ENCODE measurements around the gene DCUN1D2.
"Not testable (repeated sequence)": the region's sequence is repeated elsewhere in the genome, so short reads cannot be mapped to it uniquely, and the experiment has no call there.

Gene DCUN1D2

DNA sequence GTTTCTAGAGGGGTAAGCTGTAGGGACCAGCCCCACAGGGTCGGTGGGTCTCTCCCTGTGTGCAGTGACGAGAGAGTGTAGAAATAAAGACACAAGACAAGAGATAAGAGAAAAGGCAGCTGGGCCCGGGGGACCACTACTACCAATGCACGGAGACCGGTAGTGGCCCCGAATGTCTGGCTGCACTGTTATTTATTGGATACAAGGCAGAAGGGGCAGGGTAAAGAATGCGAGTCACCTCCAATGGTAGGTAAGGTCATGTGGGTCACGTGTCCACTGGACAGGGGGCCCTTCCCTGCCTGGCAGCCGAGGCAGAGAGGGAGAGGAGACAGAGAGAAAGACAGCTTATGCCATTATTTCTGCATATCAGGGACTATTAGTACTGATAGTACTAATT, 40.2 kb downstream of the DCUN1D2 start:
- not testable (repeated sequence) for DNase-seq (ENCODE audit: extremely low spot score, insufficient read length, low read depth); FAIRE-seq

DNA sequence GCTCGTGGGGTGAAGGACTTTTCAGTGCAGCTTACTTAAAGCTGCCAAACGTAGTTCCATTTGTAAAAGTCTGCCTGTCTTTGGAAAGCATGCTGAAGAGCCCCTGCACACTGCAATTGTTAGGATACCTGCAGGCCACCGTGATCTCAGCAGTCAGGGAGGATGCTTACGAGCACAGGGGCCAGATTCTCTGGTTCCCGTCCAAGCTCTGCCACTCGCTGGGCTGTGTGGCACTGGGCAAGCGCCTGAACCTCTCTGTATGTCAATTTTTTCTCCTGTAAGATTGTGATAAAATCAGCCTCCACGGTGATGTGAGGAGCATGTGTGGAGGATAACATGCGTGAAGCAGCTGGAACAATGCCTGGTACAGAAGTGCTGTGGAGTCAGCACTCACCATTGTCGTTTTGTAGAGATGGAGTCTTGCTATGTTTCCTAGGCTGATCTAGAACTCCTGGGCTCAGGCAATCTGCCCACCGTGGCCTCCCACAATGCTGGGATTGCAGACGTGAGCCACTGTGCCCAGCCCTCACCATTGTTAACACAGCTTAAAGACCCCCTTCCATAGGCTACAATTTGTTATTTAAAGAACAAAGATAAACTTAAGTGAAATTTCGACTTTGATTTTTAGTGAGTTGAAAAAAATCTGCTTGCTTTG, 40.7 kb downstream of the DCUN1D2 start:
- no peak for FAIRE-seq
- no peak for DNase-seq (ENCODE audit: extremely low spot score, insufficient read length, low read depth)

DNA sequence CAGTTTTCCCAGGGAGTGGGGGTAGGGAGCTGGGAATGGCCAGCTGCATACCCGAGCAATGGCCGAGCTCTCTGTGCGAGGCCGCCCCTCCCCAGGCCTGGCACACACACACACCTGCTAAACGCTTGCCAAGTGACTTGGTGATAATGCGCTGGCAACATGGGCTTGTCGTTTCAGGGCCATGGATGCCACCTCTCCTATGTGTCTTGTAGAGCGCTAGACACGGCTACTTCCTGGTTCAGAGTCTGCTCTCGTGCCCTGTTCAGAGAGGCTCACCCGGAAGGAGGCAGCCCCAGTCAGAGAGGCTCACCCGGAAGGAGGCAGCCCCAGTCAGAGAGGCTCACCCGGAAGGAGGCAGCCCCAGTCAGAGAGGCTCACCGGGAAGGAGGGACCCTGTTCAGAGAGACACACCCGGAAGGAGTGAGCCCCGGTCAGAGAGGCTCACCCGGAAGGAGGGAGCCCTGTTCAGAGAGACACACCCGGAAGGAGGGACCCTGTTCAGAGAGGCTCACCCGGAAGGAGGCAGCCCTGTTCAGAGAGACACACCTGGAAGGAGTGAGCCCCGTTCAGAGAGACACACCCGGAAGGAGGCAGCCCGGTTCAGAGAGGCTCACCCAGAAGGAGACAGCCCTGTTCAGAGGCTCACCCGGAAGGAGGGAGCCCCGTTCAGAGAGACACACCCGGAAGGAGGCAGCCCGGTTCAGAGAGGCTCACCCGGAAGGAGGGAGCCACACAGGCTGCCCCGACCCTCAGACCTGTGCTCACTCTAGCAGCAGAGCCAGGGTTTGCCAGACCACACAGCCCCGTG, 41.4 kb downstream of the DCUN1D2 start:
- FAIRE-seq (no peak), DNase-seq (ENCODE audit: extremely low spot score, insufficient read length, low read depth) (no peak)

DNA sequence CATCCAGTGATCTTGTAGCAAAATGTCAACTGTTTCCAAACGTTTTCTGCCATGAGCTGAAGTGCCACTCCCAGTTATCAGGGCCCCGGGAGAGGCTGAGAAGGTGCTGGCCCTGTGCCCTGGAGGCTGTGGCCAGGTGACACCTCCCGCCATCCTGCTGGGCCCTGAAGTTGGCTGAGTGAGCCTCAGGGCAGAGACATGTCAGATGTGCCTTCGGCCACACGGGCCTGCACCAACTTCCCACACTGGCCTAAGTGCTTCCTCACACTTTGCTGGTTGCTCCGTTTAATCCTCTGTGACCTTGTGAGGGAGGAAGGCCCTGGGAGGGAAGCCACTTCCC, 42.0 kb downstream of the DCUN1D2 start:
- FAIRE-seq: no peak
- no peak for DNase-seq (ENCODE audit: extremely low spot score, insufficient read length, low read depth)

DNA sequence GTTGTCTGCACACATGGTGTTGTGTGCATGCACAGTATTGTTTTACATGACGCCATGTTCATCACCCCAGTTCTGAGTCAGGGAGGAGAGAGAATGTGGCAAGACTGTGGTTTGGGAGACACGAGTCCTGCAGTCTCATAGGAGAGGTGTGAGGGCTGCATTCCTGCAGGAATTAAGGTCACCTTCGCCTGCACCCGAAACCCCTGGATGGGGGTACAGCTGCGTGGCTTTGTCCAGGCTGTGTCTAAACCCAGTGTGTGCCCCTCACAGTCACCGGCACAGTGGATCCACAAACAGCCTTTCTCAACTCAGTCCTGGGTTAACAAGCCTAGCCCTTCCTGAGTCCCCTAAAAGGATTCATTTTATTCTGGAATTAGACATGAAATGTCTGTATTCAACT, 42.9 kb downstream of the DCUN1D2 start:
- FAIRE-seq: no peak

DNA sequence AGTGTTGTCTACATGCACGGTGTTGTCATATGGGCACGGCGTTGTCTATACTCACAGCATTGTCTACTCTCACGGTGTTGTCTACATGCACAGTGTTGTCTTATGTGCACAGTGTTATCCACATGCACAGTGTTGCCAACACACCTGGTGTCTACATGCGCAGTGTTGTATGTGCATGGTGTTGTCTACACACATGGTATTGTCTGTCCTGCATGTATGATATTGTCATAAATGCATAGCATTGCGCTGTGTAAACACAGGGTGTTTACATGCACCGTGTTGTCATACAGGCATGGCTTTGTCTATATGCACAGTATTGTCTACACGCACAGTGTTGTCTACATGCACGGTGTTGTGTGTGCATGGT, 44.0 kb downstream of the DCUN1D2 start:
- FAIRE-seq (no peak), DNase-seq (ENCODE audit: extremely low spot score, insufficient read length, low read depth) (no peak)

More for the DNA sequence above, 42.9 kb downstream of the DCUN1D2 start:
- DNase-seq (ENCODE audit: extremely low spot score, insufficient read length, low read depth): no peak

DNA sequence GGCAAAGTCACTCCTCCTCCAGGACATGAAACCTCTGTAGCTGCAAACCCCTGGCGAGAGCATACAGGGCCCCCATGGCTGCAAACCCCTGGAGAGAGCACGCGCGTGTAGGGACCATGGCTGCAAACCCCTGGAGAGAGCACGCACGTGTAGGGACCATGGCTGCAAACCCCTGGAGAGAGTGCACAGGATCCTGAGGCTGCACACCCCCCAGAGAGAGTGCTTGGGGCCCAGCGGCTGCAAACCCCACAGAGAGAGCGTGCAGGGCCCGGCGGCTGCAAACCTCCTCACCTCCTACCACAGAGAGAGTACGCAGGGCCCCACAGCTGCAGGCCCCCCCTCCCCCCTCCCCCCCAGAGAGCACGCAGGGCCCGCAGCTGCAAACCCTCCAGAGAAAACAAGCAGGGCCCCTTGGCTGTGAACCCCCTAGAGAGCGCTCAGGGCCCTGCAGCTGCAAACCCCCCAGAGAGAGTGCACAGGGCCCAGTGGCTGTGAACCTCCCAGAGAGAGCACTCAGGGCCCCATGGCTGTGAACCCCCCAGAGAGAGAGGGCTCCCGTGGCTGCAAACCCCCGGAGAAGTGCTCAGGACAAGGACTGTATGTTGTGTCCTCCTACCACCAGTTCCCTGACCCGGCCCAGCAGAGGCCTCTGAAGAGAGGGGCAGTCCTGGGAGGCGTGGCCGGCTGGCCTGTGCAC, 44.6 kb downstream of the DCUN1D2 start:
- DNase-seq (ENCODE audit: extremely low spot score, insufficient read length, low read depth) (no peak), FAIRE-seq (no peak)

DNA sequence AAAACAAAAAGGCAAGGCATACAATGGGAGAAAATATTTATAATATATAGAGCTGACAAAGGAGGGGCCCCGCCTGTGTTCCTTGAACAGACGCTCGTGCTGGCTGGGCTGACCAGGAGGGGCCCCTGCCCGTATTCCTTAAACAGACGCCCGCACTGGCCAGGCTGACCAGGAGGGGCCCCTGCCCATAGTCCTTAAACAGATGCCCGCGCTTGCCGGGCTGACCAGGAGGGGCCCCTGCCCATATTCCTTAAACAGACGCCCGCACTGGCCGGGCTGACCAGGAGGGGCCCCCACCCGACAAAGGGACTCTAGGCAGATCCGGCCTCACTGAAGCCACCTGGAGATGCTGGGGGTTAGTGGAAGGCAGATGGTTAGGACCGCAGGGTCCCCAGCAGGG, 46.5 kb downstream of the DCUN1D2 start:
- DNase-seq (ENCODE audit: extremely low spot score, insufficient read length, low read depth): no peak
- no peak for FAIRE-seq

DNA sequence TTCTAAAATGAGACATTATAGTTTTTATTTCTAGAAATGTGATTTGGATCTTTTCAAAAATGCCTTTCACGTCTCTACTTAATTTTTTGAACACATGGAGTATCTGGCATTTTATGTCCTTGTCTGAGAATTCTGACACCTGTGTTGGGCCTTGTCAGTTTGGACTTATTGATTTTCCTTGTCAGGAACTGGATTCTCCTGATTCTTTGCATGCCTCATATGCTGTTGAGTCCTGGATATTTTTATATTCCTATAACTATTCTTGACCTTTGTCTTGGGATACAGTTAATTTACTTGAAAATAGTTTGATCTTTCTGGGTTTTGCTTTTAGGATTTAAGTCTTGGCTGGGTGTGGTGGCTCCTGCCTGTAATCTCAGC, 47.5 kb downstream of the DCUN1D2 start:
- DNase-seq (ENCODE audit: extremely low spot score, insufficient read length, low read depth) (no peak), FAIRE-seq (no peak)

DNA sequence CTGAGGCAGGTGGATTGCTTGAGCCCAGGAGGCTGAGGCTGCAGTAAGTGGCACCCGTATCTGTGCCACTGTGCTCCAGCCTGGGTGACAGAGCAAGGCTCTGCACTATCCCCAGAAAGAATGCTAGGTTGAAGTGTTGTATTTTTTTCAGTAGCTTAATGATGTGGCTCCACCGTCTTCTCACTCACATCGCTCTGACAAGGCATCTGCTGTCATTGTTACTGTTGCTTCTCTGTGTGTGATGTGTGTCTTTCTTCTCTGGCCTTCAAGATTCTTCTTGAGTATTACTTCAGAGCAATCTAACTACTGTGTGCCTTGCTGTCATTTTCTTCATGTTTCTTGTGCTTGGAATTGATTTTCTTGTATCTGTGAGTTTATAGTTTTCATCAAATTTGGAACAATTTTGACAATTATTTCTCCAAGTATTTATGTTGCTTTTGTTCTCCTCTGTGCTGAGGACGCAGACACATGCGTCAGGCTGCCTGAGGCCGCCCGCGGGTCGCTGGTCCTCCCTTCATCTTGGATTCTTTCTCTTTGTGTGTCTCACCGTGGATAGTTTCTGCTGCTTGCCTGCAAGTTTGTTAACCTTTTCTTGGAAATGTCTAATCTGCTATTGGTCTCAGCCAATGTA, 48.0 kb downstream of the DCUN1D2 start:
- FAIRE-seq (no peak), DNase-seq (ENCODE audit: extremely low spot score, insufficient read length, low read depth) (no peak)

DNA sequence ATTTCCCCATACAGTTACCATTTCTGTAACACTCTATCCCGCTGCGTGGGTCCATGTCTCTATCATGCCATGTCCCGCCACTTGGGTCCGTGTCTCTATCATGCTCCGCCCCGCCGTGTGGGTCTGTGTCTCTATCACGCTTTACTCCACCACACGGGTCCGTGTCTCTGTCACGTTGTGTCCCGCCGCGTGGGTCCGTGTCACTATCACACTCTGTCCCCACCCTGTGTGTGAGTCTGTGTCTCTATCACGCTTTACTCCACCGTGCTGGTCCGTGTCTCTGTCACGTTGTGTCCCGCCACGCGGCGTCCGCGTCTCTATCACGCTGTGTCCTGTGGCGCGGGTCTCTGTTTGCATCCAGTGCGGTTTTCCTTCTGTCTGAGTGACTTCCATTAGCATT, 48.9 kb downstream of the DCUN1D2 start:
- DNase-seq (ENCODE audit: extremely low spot score, insufficient read length, low read depth): no peak
- no peak for FAIRE-seq

DNA sequence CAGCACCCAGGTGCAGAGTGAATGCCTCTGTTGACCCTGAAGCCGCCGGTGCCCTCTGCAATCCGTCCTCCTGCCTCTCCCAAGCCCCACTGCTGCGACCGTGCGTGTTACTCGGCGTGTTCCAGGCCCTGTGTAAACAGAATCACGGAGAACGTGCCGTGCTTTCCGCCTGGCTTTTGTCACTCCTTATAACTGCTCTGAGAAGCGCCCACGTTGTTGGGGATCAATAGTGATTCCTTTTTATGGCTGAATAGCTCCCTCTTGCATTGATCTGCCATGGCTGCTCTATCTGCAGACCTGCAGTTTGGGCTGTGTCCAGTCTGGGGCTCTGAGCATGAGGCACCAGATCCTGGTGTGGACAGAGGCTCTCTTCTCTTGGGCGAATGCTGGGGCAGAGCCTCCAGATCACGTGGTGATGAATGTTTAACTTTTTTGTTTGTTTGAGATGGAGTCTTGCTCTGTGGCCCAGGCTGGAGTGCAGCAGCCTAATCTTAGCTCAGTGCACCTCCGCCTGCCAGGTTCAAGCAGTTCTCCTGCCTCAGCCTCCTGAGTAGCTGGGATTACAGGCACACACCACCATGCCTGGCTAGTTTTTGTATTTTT, 53.0 kb downstream of the DCUN1D2 start:
- no peak for FAIRE-seq
- no peak for DNase-seq (ENCODE audit: extremely low spot score, insufficient read length, low read depth)

DNA sequence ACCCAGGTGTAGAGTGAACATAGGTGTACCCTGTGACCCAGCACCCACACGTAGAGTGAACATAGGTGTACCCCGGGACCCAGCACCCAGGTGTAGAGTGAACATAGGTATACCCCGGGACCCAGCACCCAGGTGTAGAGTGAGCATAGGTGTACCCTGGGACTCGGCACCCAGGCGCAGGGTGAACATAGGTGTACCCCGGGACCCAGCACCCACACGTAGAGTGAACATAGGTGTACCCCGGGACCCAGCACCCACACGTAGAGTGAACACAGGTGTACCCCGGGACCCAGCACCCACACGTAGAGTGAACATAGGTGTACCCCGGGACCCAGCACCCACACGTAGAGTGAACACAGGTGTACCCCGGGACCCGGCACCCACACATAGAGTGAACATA, 53.6 kb downstream of the DCUN1D2 start:
- DNase-seq (ENCODE audit: extremely low spot score, insufficient read length, low read depth); FAIRE-seq: not testable (repeated sequence)

DNA sequence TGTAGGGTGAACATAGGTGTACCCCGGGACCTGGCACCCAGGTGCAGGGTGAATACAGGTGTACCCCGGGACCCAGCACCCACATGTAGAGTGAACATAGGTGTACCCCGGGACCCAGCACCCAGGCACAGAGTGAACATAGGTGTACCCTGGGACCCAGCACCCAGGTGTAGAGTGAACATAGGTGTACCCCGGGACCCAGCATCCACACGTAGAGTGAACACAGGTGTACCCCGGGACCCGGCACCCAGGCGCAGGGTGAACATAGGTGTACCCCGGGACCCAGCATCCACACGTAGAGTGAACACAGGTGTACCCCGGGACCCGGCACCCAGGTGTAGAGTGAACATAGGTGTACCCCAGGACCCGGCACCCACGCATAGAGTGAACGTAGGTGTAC, 54.6 kb downstream of the DCUN1D2 start:
- FAIRE-seq; DNase-seq (ENCODE audit: extremely low spot score, insufficient read length, low read depth): not testable (repeated sequence)

DNA sequence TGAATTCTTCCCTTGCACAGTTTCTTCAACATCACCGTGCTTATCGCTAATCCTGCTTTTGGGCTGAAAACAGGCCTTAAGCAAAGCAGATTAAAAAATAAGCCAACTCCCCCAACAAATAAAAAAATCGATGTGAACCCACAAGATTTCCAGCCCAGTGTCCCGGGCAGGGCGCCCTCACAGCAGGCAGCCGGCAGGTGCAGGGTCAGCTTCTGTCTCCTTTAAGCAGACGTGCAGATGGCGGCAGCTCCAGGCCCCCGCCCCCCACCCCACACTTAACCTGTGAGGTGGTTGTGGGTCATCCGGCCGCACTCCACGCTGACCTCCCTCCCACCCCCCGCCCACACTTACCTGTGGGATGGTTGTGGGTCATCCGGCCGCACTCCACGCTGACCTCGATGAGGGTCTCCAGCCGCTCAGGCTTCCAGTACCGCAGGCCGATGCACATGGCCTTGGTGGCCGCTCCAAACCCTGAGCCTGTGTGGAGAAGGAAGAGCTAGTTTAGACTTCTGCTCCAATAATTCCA, 57.1 kb downstream of the DCUN1D2 start:
- FAIRE-seq: no peak

DNA sequence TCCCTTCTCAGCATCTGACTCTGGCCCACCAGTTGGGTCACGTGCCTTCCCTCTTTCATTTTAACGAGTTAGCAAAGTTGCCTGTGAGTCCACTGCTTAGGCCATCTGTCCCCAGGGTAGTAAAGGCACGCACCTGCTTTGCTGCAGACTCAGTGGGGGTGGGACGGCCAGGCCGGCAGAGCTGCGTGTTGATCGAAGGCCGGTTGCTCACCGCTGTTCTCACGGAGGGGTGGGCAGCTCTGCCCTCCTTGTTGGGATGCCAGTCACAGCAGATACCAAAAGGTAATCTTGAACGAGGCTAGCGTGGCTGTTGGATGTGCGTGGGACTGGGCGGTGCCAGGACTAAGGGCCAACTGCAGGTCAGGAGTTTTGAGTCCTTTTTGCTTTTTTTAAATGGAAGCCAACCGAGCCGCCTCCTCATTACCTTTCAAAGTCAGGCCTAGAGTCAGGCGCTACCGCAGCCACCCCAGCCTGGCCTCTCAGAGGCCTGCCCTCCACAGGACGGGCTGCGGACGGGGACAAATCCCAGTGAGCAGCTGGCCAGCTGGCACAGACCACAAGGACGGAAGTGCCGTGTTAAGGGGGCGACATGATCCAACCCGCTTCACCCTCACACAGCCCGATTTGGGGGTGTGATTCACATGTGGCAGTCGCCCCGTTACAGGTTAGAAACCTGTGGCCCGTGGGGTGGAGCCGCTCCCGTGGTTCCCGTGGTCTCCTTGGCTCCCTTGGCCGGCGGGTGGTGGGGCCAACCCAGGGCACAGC, 57.8 kb downstream of the DCUN1D2 start:
- FAIRE-seq (no peak), DNase-seq (ENCODE audit: extremely low spot score, insufficient read length, low read depth) (no peak)

More for the DNA sequence above, 57.1 kb downstream of the DCUN1D2 start:
- DNase-seq (ENCODE audit: extremely low spot score, insufficient read length, low read depth): no peak

DNA sequence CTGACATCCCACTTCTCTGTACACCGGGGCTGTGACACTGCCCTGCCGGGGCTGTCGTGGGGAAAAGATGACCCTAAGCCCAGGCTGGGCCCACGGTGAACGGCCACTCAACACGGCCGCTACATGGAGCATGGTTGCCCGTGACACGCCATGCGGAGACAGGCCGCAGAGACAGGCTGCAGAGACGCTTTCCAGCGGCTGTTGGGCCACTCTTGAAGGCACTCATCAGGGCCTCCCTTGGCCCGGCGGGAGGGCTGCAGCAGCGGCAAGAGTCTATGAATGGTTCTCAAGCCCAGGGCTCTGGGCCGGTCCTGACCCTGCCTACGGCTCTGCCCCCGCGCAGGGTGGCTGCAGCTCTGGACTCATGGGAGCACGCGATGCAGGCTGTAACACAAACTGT, 59.3 kb downstream of the DCUN1D2 start:
- DNase-seq (ENCODE audit: extremely low spot score, insufficient read length, low read depth): no peak
- no peak for FAIRE-seq

DNA sequence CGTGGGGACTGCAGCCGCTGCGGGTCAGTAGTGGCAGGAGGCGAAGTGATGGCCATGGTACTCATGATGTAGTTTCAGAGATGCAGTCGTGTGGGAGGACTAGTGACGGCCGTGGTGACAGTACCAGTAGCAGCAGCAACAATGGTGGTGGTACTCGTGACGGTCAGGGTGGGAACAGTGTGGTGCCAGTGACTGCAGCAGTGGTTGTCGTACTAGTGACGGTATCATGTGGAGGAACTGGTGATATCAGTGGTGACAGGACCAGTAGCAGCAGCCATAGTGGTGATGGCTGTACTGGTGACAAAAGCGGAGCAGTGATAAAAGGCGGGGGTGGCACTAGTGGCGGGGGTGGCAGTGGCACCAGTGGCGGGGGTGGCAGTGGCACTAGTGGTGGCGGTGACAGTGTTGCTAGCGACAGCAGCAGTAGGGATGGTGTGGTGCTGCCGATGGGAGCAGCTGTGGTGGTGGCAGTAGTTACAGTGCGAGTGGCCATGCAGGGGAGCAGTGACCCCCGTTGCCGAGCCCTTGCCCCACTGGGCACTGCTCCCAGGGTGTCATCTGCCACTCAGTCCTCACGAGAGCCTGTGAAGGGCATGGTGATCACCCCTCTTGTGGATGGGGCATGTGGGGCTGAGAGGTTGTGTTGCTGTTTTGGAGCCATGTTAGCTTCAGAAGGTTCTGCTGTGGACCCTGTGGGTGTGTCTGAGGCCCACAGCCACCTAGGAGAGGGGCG, 60.0 kb downstream of the DCUN1D2 start:
- no peak for DNase-seq (ENCODE audit: extremely low spot score, insufficient read length, low read depth)
- FAIRE-seq: no peak

DNA sequence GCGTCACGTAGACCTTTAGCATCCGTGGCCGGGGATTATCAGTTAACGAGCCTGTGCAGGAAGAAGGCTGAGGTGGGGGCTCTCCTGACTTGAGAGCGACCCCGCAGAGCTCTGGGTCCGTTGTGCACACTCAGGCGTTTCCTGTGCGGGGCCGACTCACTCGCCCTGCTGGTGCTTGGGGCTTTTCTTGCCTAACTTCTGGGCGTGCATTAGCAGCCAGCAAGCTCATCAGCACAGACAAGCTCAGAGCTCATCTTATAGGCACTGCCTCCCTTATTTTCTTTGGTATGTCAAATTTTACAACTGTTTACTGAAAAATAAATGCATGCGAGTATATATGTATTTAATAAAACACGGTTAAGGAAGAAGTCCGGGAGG, 60.9 kb downstream of the DCUN1D2 start:
- DNase-seq (ENCODE audit: extremely low spot score, insufficient read length, low read depth) (no peak), FAIRE-seq (no peak)
